GM12875 (cell line): ENCODE data around the gene EGFL7.

ENCODE experiments used
- H3K4me3 ChIP-seq: one replicate; pipeline ENCODE4 v1.5.1; 2011; ENCODE audit warnings: low read depth, low read length, control low read depth
- CTCF ChIP-seq: IDR thresholded peaks from 2 replicates; pipeline ENCODE4 v1.5.1; 2011; ENCODE audit warnings: low read depth, mild to moderate bottlenecking, control low read depth, inconsistent platforms, low read length, moderate library complexity, borderline replicate concordance; ENCODE audit not compliant: insufficient read depth

The EGFL7 gene

GRCh38 chr9:136648751-136649150, 14.0 kb upstream of the EGFL7 start:
- no peak for TF ChIP-seq CTCF
- no peak overlapping the region for H3K4me3 ChIP-seq

GRCh38 chr9:136650021-136650420, 12.7 kb upstream of the EGFL7 start:
- H3K4me3 ChIP-seq: no peak overlapping the region
- no peak for TF ChIP-seq CTCF

GRCh38 chr9:136650648-136651047, 12.1 kb upstream of the EGFL7 start:
- no peak overlapping the region for H3K4me3 ChIP-seq
- TF ChIP-seq CTCF: no peak

- H3K4me3 ChIP-seq: no peak overlapping the region
- no peak for TF ChIP-seq CTCF
Measured at GRCh38 chr9:136651860-136652259, 10.9 kb upstream of the EGFL7 start.

- TF ChIP-seq CTCF: no peak
- H3K4me3 ChIP-seq: no peak overlapping the region
Measured at GRCh38 chr9:136653323-136654079, 9.2 kb upstream of the EGFL7 start.

GRCh38 chr9:136654820-136655535, 7.7 kb upstream of the EGFL7 start:
- no peak overlapping the region for H3K4me3 ChIP-seq
- TF ChIP-seq CTCF: no peak
